GM21360 (cell line): ENCODE measurements around the gene CAPN1.
"Not testable (repeated sequence)": the region's sequence is repeated elsewhere in the genome, so short reads cannot be mapped to it uniquely, and the experiment has no call there.

Experiments
- ATAC-seq: cut with Tn5 transposase; IDR thresholded peaks from one replicate; pipeline ENCODE4 v1.9.1; 2021; ENCODE audit warnings: mild to moderate bottlenecking, moderate library complexity; ENCODE audit not compliant: unreplicated experiment

Gene CAPN1

GRCh38 chr11:65159012-65159411, 22.7 kb upstream of the CAPN1 start:
- no peak for ATAC-seq

GRCh38 chr11:65160643-65161042, 21.1 kb upstream of the CAPN1 start:
- ATAC-seq, result no peak

GRCh38 chr11:65163684-65164083, 18.0 kb upstream of the CAPN1 start:
- ATAC-seq, result no peak

- no peak for ATAC-seq
Measured at GRCh38 chr11:65165410-65166317, 16.1 kb upstream of the CAPN1 start.

GRCh38 chr11:65166893-65167292, 14.8 kb upstream of the CAPN1 start:
- ATAC-seq, result no peak

GRCh38 chr11:65167656-65168055, 14.1 kb upstream of the CAPN1 start:
- no peak for ATAC-seq

- ATAC-seq, result no peak
Measured at GRCh38 chr11:65169164-65169641, 12.5 kb upstream of the CAPN1 start.

- ATAC-seq, result no peak
Measured at GRCh38 chr11:65170058-65170534, 11.6 kb upstream of the CAPN1 start, which contains the start of gene SPDYC. Gene SPDYC (plus strand): TSS chr11:65170233. CDS start chr11:65171358, 1,125 bp downstream.

GRCh38 chr11:65172600-65172999, 9.1 kb upstream of the CAPN1 start:
- ATAC-seq, result no peak

GRCh38 chr11:65174571-65175010, 7.1 kb upstream of the CAPN1 start:
- not testable (repeated sequence) for ATAC-seq

- ATAC-seq, result peak; percentile 53
Measured at GRCh38 chr11:65180877-65181568, 705 bp upstream of the CAPN1 start.

GRCh38 chr11:65182258-65183170, 786 bp downstream of the CAPN1 start:
- ATAC-seq, result no peak

GRCh38 chr11:65183201-65183891, 1.6 kb downstream of the CAPN1 start:
- no peak for ATAC-seq

- no peak for ATAC-seq
Measured at GRCh38 chr11:65184146-65184545, 2.4 kb downstream of the CAPN1 start.

- ATAC-seq, result no peak
Measured at GRCh38 chr11:65185171-65185570, 3.4 kb downstream of the CAPN1 start.

- no peak for ATAC-seq
Measured at GRCh38 chr11:65185869-65186341, 4.2 kb downstream of the CAPN1 start.

GRCh38 chr11:65186701-65187100, 5.0 kb downstream of the CAPN1 start:
- no peak for ATAC-seq

GRCh38 chr11:65187146-65187675, 5.5 kb downstream of the CAPN1 start:
- no peak for ATAC-seq

- no peak for ATAC-seq
Measured at GRCh38 chr11:65187971-65188461, 6.3 kb downstream of the CAPN1 start.
